Glutamatergic neuron (in vitro differentiated cells): ENCODE measurements around the gene SLC47A1. TPM values are rescaled to one million over a fixed set of nuclear protein-coding genes. Genes with fewer than 3 reads are reported as not detected.
A peak's percentile ranks its signal among the peaks of the same experiment; 100 is the strongest.
"Not testable (repeated sequence)": the region's sequence is repeated elsewhere in the genome, so short reads cannot be mapped to it uniquely, and the experiment has no call there.

Source experiments
- DNase-seq: peaks from one replicate; pipeline ENCODE4 v3.0.0; 2022
- H3K27ac Mint-ChIP-seq: one replicate; pipeline ENCODE4 v1.8.0; 2020; ENCODE audit warnings: mild to moderate bottlenecking, mixed read lengths, inconsistent platforms; ENCODE audit not compliant: unreplicated experiment
- H3K27me3 Mint-ChIP-seq: one replicate; pipeline ENCODE4 v1.8.0; 2020; ENCODE audit warnings: mild to moderate bottlenecking, moderate library complexity, mixed read lengths, inconsistent platforms; ENCODE audit not compliant: unreplicated experiment
- H3K36me3 Mint-ChIP-seq: one replicate; pipeline ENCODE4 v1.8.0; 2020; ENCODE audit warnings: mild to moderate bottlenecking, mixed read lengths, inconsistent platforms; ENCODE audit not compliant: unreplicated experiment
- H3K4me1 Mint-ChIP-seq: one replicate; pipeline ENCODE4 v1.8.0; 2020; ENCODE audit warnings: mild to moderate bottlenecking, low read depth, mixed read lengths, inconsistent platforms; ENCODE audit not compliant: unreplicated experiment
- H3K4me3 Mint-ChIP-seq: one replicate; pipeline ENCODE4 v1.8.0; 2020; ENCODE audit warnings: mild to moderate bottlenecking, mixed read lengths, inconsistent platforms; ENCODE audit not compliant: unreplicated experiment
- H3K9me3 Mint-ChIP-seq: one replicate; pipeline ENCODE4 v1.8.0; 2020; ENCODE audit warnings: mild to moderate bottlenecking, moderate library complexity, mixed read lengths, inconsistent platforms; ENCODE audit not compliant: unreplicated experiment
- total RNA-seq: library from RNA; stranded (reverse); fragmentation: NEBNext Ultra II Directional; extraction: Animal tissue kit (Norgen Biotek cat#: 25700); gene quantifications from one replicate; pipeline ENCODE4 v1.2.1, GENCODE V29; 2021; ENCODE audit not compliant: unreplicated experiment
- TF ChIP-seq, protein P1 (sequence below): fragments of 200-600 bp; sonication (generic); IDR thresholded peaks from one replicate; pipeline ENCODE4 v1.5.0; 2021; ENCODE audit not compliant: partially characterized antibody, unreplicated experiment

The SLC47A1 gene
- total RNA-seq, 1 donor from 2014 or later, result not detected

DNA sequence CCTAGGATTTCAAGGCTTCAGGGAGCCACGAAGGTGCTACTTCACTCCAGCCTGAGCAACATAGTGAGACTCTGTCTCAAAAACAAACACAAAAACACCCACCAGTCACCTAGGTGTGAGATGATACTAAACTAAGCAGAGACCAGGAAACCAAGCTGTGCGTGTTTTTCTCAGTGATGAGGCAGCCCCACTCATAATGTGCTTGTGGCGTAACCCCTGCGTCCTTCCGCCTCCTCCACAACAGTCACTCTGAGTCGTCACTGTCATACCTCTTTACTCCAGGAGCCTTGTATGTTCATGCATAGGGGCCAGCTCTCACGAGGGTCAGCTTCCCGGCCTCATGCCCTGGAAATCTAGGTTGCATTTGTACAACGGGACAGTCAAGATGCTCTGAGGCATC lies 31.1 kb upstream of the SLC47A1 start:
- peaks cover 18% of the 10 kb centered on the region for H3K4me1 Mint-ChIP-seq
- DNase-seq, result no peak
- H3K36me3 Mint-ChIP-seq, result peaks cover 5% of the 10 kb centered on the region
- H3K27me3 Mint-ChIP-seq, result peaks cover 12% of the 10 kb centered on the region
- no peak overlapping the region for H3K4me3 Mint-ChIP-seq
- H3K9me3 Mint-ChIP-seq, result peaks cover 8% of the 10 kb centered on the region
- H3K27ac Mint-ChIP-seq, result no peak overlapping the region
- TF ChIP-seq, protein P1, sequence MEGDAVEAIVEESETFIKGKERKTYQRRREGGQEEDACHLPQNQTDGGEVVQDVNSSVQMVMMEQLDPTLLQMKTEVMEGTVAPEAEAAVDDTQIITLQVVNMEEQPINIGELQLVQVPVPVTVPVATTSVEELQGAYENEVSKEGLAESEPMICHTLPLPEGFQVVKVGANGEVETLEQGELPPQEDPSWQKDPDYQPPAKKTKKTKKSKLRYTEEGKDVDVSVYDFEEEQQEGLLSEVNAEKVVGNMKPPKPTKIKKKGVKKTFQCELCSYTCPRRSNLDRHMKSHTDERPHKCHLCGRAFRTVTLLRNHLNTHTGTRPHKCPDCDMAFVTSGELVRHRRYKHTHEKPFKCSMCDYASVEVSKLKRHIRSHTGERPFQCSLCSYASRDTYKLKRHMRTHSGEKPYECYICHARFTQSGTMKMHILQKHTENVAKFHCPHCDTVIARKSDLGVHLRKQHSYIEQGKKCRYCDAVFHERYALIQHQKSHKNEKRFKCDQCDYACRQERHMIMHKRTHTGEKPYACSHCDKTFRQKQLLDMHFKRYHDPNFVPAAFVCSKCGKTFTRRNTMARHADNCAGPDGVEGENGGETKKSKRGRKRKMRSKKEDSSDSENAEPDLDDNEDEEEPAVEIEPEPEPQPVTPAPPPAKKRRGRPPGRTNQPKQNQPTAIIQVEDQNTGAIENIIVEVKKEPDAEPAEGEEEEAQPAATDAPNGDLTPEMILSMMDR, result no peak

DNA sequence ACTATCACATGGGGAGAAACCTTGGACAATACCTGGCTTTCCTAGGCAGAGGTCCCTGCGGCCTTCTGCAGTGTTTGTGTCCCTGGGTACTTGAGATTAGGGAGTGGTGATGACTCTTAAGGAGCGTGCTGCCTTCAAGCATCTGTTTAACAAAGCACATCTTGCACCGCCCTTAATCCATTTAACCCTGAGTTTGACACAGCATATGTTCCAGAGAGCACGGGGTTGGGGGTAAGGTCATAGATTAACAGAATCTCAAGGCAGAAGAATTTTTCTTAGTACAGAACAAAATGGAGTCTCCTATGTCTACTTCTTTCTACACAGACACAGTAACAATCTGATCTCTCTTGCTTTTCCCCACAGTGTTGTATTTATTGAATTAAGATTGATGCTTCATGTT lies 28.1 kb upstream of the SLC47A1 start:
- peak overlapping the region; percentile 74 for H3K4me3 Mint-ChIP-seq

DNA sequence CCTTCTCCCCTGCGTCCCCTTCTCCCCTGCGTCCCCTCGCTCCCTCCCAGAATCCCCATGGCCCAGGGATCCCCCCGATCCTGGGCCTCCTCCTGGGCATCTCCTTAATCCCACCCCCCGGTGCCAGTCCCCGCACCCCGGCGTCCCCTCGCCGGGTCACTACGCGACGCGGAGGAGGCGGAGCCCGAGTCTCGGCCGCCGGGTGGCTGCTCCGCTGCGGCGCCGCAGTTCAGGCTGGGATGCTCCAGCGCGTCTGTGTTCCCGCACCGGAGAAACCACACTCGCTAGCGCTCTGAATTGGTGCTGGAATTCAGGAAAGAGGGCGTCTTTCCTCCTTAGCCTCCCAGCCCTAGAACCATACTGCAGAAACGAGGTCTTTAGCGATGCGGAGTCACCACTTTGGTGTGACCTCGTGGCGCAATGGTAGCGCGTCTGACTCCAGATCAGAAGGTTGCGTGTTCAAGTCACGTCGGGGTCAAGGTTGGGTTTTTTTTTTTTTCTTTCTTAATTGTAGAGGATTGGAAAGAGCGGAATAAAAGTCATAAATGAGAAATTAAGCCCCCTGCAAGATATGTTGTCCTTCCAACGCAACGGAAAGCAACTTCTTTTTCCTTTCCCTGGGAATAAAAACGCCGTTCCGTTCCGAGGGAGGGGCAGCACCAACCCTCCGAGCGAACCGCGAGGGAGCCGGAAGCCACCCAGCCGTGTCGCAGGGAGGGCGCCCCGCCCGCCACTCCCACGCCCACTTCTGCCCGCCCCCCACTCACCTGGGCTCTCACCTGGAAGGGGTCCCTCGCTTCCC lies 25.7 kb upstream of the SLC47A1 start:
- Mint-ChIP-seq H3K9me3 (peaks cover 23% of the 10 kb centered on the region), H3K36me3 (peaks cover 13% of the 10 kb centered on the region), H3K27me3 (peaks cover 17% of the 10 kb centered on the region), H3K27ac (peak overlapping the region; percentile 93), H3K4me1 (peaks cover 21% of the 10 kb centered on the region), H3K4me3 (peak overlapping the region; percentile 98)
- TF ChIP-seq, protein P1, result no peak
- peak; percentile 89 for DNase-seq

More for the DNA sequence above, 28.1 kb upstream of the SLC47A1 start:
- H3K36me3 Mint-ChIP-seq, result peaks cover 13% of the 10 kb centered on the region
- H3K27ac Mint-ChIP-seq, result peak overlapping the region; percentile 91
- H3K9me3 Mint-ChIP-seq, result peaks cover 23% of the 10 kb centered on the region
- DNase-seq, result not testable (repeated sequence)
- H3K27me3 Mint-ChIP-seq, result peaks cover 19% of the 10 kb centered on the region
- peaks cover 24% of the 10 kb centered on the region for H3K4me1 Mint-ChIP-seq

DNA sequence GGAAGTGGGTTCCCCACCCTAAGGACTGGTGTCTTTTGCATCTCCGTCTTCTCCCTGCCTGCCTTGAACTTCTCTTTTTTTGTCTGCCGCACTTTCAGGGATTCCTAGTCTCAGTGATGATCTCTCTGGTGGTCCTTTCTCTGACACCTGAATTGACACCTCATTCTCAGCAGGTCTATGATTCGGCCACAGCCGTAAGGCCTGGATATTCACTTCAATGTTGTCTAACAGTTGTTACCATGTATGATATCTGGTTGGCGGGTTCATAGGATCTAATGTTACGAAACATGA lies 25.1 kb upstream of the SLC47A1 start:
- Mint-ChIP-seq H3K27ac (peak overlapping the region; percentile 79), H3K27me3 (peaks cover 19% of the 10 kb centered on the region), H3K9me3 (peaks cover 23% of the 10 kb centered on the region), H3K4me1 (peaks cover 21% of the 10 kb centered on the region), H3K36me3 (peaks cover 13% of the 10 kb centered on the region), H3K4me3 (peak overlapping the region; percentile 98)
- DNase-seq, result no peak
- TF ChIP-seq, protein P1, result no peak

DNA sequence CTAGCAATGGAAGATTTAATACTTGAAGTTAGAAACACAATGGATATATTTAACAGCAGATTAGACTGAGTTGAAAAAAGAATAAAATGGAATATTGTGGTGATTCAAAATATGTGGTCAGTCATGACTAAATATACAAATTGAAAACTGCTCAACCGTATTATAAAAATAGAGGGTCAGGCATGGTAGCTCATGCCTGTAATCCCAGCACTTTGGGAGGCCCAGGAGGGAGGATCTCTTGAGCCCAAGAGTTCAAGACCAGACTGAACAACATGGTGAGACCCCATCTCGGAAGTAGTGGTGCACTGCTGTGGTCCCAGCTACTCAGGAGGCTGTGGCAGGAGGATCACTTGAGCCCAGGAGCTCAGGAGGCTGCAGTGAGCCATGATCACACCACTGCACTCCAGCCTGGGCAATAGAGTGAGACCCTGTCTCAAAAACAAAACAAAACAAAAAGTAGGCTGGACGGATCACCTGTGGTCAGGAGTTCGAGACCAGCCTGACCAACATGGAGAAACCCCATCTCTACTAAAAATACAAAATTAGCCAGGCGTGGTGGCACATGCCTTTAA lies 24.3 kb upstream of the SLC47A1 start:
- H3K27ac Mint-ChIP-seq, H3K4me3 Mint-ChIP-seq, DNase-seq: not testable (repeated sequence)
- Mint-ChIP-seq H3K9me3 (peaks cover 23% of the 10 kb centered on the region), H3K27me3 (peaks cover 19% of the 10 kb centered on the region), H3K36me3 (peaks cover 13% of the 10 kb centered on the region), H3K4me1 (peaks cover 21% of the 10 kb centered on the region)

DNA sequence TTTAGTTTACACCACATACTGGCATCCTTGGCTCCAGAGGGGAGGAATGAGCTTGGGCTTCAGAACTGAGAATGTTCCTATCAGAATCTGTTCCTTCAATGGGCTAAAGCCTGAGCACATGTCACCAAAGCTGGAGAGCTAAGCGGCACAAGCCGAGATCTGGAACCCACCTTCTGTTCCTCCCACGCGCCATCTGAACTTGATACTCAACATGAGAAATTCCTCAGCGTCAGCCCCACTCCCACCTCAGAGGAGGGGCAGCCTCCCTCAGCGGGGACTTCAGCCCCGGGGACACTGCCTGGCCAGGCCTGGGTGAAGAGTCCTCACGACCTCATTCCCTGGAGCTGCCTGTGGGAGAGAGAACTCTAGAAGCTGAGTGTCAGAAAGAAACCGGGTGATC lies 22.8 kb upstream of the SLC47A1 start:
- Mint-ChIP-seq H3K4me3 (no peak overlapping the region), H3K27ac (no peak overlapping the region), H3K27me3 (peaks cover 17% of the 10 kb centered on the region), H3K36me3 (peaks cover 9% of the 10 kb centered on the region), H3K4me1 (peaks cover 9% of the 10 kb centered on the region), H3K9me3 (peaks cover 19% of the 10 kb centered on the region)
- TF ChIP-seq, protein P1, result no peak
- DNase-seq, result no peak
